Keratinocyte (primary cell): ENCODE results near the gene PDCD11. TPM values are rescaled to one million over a fixed set of nuclear protein-coding genes. Genes with fewer than 3 reads are reported as not detected.

Experiments
- DNase-seq: peaks from one replicate; pipeline ENCODE4 v3.0.0-alpha.2; 2011; ENCODE audit warnings: low read depth, missing footprints, low spot score
- FAIRE-seq: peaks from 2 replicates; lab custom pipeline; 2011; peaks lifted over from hg19 to GRCh38; lab: Jason Lieb, UNC
- H2AFZ ChIP-seq: 2 replicates; pipeline ENCODE4 v1.6.0; 2012; ENCODE audit warnings: low read length, control low read depth, inconsistent platforms; ENCODE audit not compliant: control insufficient read depth
- H3K27ac ChIP-seq: 2 replicates; pipeline ENCODE4 v1.5.1; 2011; ENCODE audit warnings: low read length; ENCODE audit not compliant: control insufficient read depth, insufficient read depth
- H3K27me3 ChIP-seq: 3 replicates; pipeline ENCODE4 v1.6.0; 2011; ENCODE audit warnings: low read length; ENCODE audit not compliant: control insufficient read depth, insufficient read depth; ENCODE audit errors: extremely low read depth
- H3K36me3 ChIP-seq, 2 experiments: 2 replicates in 1 of 2; 3 replicates in 1 of 2; pipeline ENCODE4 v1.5.1; 2011; ENCODE audit warnings: low read length in 2 of 2, mild to moderate bottlenecking in 1 of 2; ENCODE audit not compliant: control insufficient read depth in 2 of 2, insufficient read depth in 2 of 2; ENCODE audit errors: extremely low read depth in 1 of 2
- H3K4me1 ChIP-seq: 3 replicates; pipeline ENCODE4 v1.5.1; 2011; ENCODE audit warnings: low read length; ENCODE audit not compliant: control insufficient read depth, insufficient read depth; ENCODE audit errors: extremely low read depth
- H3K4me2 ChIP-seq: 3 replicates; pipeline ENCODE4 v1.6.0; 2011; ENCODE audit warnings: low read depth, low read length; ENCODE audit not compliant: control insufficient read depth, insufficient read depth; ENCODE audit errors: extremely low read depth
- H3K4me3 ChIP-seq, 3 experiments: fragments of 200-600 bp in 1 of 3; sonication (generic) in 1 of 3; 2 replicates in 2 of 3; 3 replicates in 1 of 3; pipeline ENCODE4 v1.5.1; 2011 to 2016; ENCODE audit warnings: low read length in 3 of 3, mild to moderate bottlenecking in 3 of 3, control low read depth in 2 of 3, inconsistent platforms in 1 of 3, low read depth in 1 of 3, mixed read lengths in 1 of 3, mixed run types in 1 of 3, moderate library complexity in 1 of 3; ENCODE audit not compliant: control insufficient read depth in 2 of 3, insufficient read depth in 2 of 3; ENCODE audit errors: extremely low read depth in 1 of 3
- H3K79me2 ChIP-seq: 2 replicates; pipeline ENCODE4 v1.6.0; 2012; ENCODE audit warnings: low read length; ENCODE audit not compliant: control insufficient read depth, insufficient read depth
- H3K9ac ChIP-seq: 3 replicates; pipeline ENCODE4 v1.6.0; 2011; ENCODE audit warnings: low read length; ENCODE audit not compliant: control insufficient read depth, insufficient read depth; ENCODE audit errors: extremely low read depth
- H3K9me1 ChIP-seq: 3 replicates; pipeline ENCODE4 v1.6.0; 2011; ENCODE audit warnings: low read length; ENCODE audit not compliant: control insufficient read depth, insufficient read depth; ENCODE audit errors: extremely low read depth
- H3K9me3 ChIP-seq: 2 replicates; pipeline ENCODE4 v1.5.1; 2012; ENCODE audit warnings: low read depth, low read length; ENCODE audit not compliant: control insufficient read depth
- H4K20me1 ChIP-seq: 3 replicates; pipeline ENCODE4 v1.6.0; 2011; ENCODE audit warnings: low read length; ENCODE audit not compliant: control insufficient read depth, insufficient read depth; ENCODE audit errors: extremely low read depth
- EZH2 ChIP-seq: IDR thresholded peaks from one replicate; pipeline ENCODE4 v1.6.1; 2012; ENCODE audit warnings: inconsistent platforms, mild to moderate bottlenecking, low read length, moderate library complexity
- dilution Hi-C: fragments of 300-500 bp; cut with MboI; formaldehyde crosslinking; loops from one replicate; pipeline ENCODE4 v1.7.0; 2020; ENCODE audit warnings: low sequenced_read_pairs; ENCODE audit not compliant: extremely low pct_ligation_motif_present
- polyA plus RNA-seq, 5 experiments: library from polyadenylated mRNA; depleted of rRNA in 3 of 5; stranded (reverse) in 3 of 5; stranded (forward) in 1 of 5; unstranded in 1 of 5; fragments of >200 nt; gene quantifications; 1 replicate in 1 of 5; 2 replicates in 3 of 5; 3 replicates in 1 of 5; pipeline versions ENCODE4 v1.2.1 to v1.2.3, GENCODE V29; 2011 to 2012; ENCODE audit warnings: missing spikeins in 2 of 5, low read depth in 1 of 5, low replicate concordance in 1 of 5
- TF ChIP-seq, protein P1 (sequence below), 3 experiments: IDR thresholded peaks in 1 of 3; conservative IDR thresholded peaks in 1 of 3; optimal IDR thresholded peaks in 1 of 3; 2 replicates in 2 of 3; 3 replicates in 1 of 3; pipeline versions ENCODE3 to v1.5.1; 2011; ENCODE audit warnings: low read length in 3 of 3, mild to moderate bottlenecking in 3 of 3, moderate library complexity in 2 of 3, control low read depth in 1 of 3, inconsistent platforms in 1 of 3; ENCODE audit not compliant: insufficient read depth in 2 of 3; ENCODE audit errors: extremely low read depth in 1 of 3

Gene PDCD11
- polyA plus RNA-seq, 1 donor (not counting 4 experiments of a cell fraction or from before 2014, with no cell fraction given): 28.6 TPM

DNA sequence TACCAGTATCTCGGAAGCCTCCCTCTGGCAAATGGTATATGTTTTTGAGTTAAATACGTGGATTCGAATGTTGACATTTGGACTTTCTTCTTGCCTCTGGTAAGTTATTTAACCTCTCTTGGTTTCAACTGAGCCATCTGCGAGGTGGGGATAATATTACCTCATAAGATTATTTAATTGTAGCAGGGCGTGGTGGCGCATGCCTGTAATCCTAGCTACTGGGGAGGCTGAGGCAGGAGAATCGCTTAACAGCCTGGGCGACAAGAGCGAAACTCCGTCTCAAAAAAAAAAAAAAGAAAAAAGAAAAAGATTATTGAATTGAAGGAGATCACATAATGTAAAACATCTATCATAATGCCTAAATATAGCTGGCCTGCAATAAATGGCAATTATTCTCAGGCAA, 29.0 kb upstream of the PDCD11 start:
- no peak for DNase-seq

DNA sequence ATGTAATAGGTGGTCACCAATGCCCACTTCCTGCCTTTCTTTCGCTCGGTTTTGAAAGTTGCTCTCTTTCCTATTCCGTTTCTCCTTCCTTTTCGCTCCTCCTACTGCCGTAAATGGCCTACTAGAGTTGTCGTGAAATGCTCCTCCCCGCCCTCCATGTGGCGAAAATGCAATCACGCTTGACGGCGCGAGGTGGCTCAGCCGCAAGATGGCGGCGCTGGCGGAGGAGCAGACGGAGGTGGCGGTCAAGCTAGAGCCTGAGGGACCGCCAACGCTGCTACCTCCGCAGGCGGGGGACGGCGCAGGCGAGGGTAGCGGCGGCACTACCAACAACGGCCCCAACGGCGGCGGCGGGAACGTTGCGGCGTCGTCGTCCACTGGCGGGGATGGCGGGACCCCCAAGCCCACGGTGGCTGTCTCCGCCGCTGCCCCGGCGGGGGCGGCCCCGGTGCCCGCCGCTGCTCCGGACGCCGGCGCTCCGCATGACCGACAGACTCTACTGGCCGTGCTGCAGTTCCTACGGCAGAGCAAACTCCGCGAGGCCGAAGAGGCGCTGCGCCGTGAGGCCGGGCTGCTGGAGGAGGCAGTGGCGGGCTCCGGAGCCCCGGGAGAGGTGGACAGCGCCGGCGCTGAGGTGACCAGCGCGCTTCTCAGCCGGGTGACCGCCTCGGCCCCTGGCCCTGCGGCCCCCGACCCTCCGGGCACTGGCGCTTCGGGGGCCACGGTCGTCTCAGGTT, 28.5 kb upstream of the PDCD11 start, which contains the start of gene TAF5:
TSS of gene TAF5 (plus strand) at position 195 of the 737 bp plus-strand sequence. CDS start at position 209, 14 bp downstream.
- Histone ChIP-seq H3K79me2 (peaks cover 7% of the 10 kb centered on the region), H3K4me3 (peak within 1 kb of the TSS; percentile 70 to 88 (median 88)), H3K27me3 (no peaks in the 10 kb centered on the region), H4K20me1 (no peaks in the 10 kb centered on the region), H3K27ac (peak within 1 kb of the TSS; percentile 12), H3K9me3 (no peaks in the 10 kb centered on the region), H3K9ac (peak within 1 kb of the TSS; percentile 75), H3K4me2 (peak within 1 kb of the TSS; percentile 89), H3K4me1 (peaks cover 6% of the 10 kb centered on the region), H3K36me3 (no peaks in the 10 kb centered on the region), H3K9me1 (no peaks in the 10 kb centered on the region), H2AFZ (peak within 1 kb of the TSS; percentile 86)
- dilution Hi-C loops: no loop called here
- DNase-seq: peak; percentile 55
- peak; percentile 83 for FAIRE-seq
- TF ChIP-seq, protein P1, sequence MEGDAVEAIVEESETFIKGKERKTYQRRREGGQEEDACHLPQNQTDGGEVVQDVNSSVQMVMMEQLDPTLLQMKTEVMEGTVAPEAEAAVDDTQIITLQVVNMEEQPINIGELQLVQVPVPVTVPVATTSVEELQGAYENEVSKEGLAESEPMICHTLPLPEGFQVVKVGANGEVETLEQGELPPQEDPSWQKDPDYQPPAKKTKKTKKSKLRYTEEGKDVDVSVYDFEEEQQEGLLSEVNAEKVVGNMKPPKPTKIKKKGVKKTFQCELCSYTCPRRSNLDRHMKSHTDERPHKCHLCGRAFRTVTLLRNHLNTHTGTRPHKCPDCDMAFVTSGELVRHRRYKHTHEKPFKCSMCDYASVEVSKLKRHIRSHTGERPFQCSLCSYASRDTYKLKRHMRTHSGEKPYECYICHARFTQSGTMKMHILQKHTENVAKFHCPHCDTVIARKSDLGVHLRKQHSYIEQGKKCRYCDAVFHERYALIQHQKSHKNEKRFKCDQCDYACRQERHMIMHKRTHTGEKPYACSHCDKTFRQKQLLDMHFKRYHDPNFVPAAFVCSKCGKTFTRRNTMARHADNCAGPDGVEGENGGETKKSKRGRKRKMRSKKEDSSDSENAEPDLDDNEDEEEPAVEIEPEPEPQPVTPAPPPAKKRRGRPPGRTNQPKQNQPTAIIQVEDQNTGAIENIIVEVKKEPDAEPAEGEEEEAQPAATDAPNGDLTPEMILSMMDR (optimal IDR thresholded peaks at IDR 0.05 in 1 of 3, IDR thresholded peaks at IDR 0.05 in 1 of 3, conservative IDR thresholded peaks at IDR 0.05 in 1 of 3; ENCODE audit: extremely low read depth in 1 of 3, insufficient read depth in 2 of 3, low read length in 3 of 3): no peak
- TF ChIP-seq EZH2: no peak

More for the DNA sequence above, 29.0 kb upstream of the PDCD11 start:
- peak overlapping the region; percentile 12 for H3K27ac ChIP-seq
- H3K27me3 ChIP-seq: no peaks in the 10 kb centered on the region
- H3K4me1 ChIP-seq: peaks cover 6% of the 10 kb centered on the region
- H3K36me3 ChIP-seq: no peaks in the 10 kb centered on the region
- peak overlapping the region; percentile 61 for H2AFZ ChIP-seq
- H3K9me1 ChIP-seq: no peaks in the 10 kb centered on the region
- no peaks in the 10 kb centered on the region for H4K20me1 ChIP-seq
- peaks cover 7% of the 10 kb centered on the region for H3K79me2 ChIP-seq
- FAIRE-seq: no peak
- TF ChIP-seq, protein P1 (optimal IDR thresholded peaks at IDR 0.05 in 1 of 3, IDR thresholded peaks at IDR 0.05 in 1 of 3, conservative IDR thresholded peaks at IDR 0.05 in 1 of 3; ENCODE audit: extremely low read depth in 1 of 3, insufficient read depth in 2 of 3, low read length in 3 of 3): no peak
- no peak for TF ChIP-seq EZH2
- dilution Hi-C loops: no loop called here
- no peaks in the 10 kb centered on the region for H3K9me3 ChIP-seq
- H3K9ac ChIP-seq: peak overlapping the region; percentile 75
- H3K4me3 ChIP-seq: peak overlapping the region; percentile 70 to 88 (median 88)
- H3K4me2 ChIP-seq: peak overlapping the region; percentile 89
